ENCODE data around the gene LRSAM1.
A peak's percentile ranks its signal among the peaks of the same experiment; 100 is the strongest.

Gene LRSAM1

GRCh38 chr9:127445851-127446712, 5.2 kb upstream of the LRSAM1 start:
- no peaks in the 10 kb centered on the region for H3K27me3 Mint-ChIP-seq (ENCODE audit: low read depth, poor library complexity)
- peaks cover 34% of the 10 kb centered on the region for H3K4me1 Mint-ChIP-seq
- H3K36me3 Mint-ChIP-seq (ENCODE audit: low read depth): peaks cover 91% of the 10 kb centered on the region
- no peak for TF ChIP-seq CTCF (IDR thresholded peaks at IDR 0.05)
- no peak overlapping the region for H3K4me3 Mint-ChIP-seq
- DNase-seq: no peak
- peaks cover 20% of the 10 kb centered on the region for H3K9me3 Mint-ChIP-seq
- H3K27ac Mint-ChIP-seq: peak overlapping the region; percentile 100

GRCh38 chr9:127446713-127447415, 4.4 kb upstream of the LRSAM1 start:
- Mint-ChIP-seq H3K27me3 (ENCODE audit: low read depth, poor library complexity) (no peaks in the 10 kb centered on the region), H3K27ac (peak overlapping the region; percentile 100), H3K36me3 (ENCODE audit: low read depth) (peaks cover 86% of the 10 kb centered on the region), H3K4me1 (peaks cover 34% of the 10 kb centered on the region), H3K9me3 (peaks cover 20% of the 10 kb centered on the region), H3K4me3 (no peak overlapping the region)
- DNase-seq: no peak
- TF ChIP-seq CTCF (IDR thresholded peaks at IDR 0.05): no peak

GRCh38 chr9:127447416-127448111, 3.7 kb upstream of the LRSAM1 start:
- no peak for TF ChIP-seq CTCF (IDR thresholded peaks at IDR 0.05)
- Mint-ChIP-seq H3K27me3 (ENCODE audit: low read depth, poor library complexity) (no peaks in the 10 kb centered on the region), H3K4me1 (peaks cover 39% of the 10 kb centered on the region), H3K27ac (peak overlapping the region; percentile 100), H3K36me3 (ENCODE audit: low read depth) (peaks cover 79% of the 10 kb centered on the region), H3K9me3 (peaks cover 15% of the 10 kb centered on the region), H3K4me3 (peak overlapping the region; percentile 92)
- no peak for DNase-seq

- TF ChIP-seq CTCF (IDR thresholded peaks at IDR 0.05): no peak
- DNase-seq: no peak
- H3K4me1 Mint-ChIP-seq: peaks cover 40% of the 10 kb centered on the region
- H3K9me3 Mint-ChIP-seq: peaks cover 15% of the 10 kb centered on the region
- H3K4me3 Mint-ChIP-seq: peak overlapping the region; percentile 92
- H3K36me3 Mint-ChIP-seq (ENCODE audit: low read depth): peaks cover 72% of the 10 kb centered on the region
- peak overlapping the region; percentile 100 for H3K27ac Mint-ChIP-seq
- H3K27me3 Mint-ChIP-seq (ENCODE audit: low read depth, poor library complexity): no peaks in the 10 kb centered on the region
Measured at GRCh38 chr9:127448112-127448805, 3.1 kb upstream of the LRSAM1 start.

GRCh38 chr9:127449332-127449966, 1.9 kb upstream of the LRSAM1 start:
- Mint-ChIP-seq H3K4me1 (peaks cover 40% of the 10 kb centered on the region), H3K36me3 (ENCODE audit: low read depth) (peaks cover 60% of the 10 kb centered on the region), H3K27ac (peak overlapping the region; percentile 100)

More at GRCh38 chr9:127449332-127449966, 1.9 kb upstream of the LRSAM1 start:
- DNase-seq: no peak
- Mint-ChIP-seq H3K4me3 (peak overlapping the region; percentile 92), H3K27me3 (ENCODE audit: low read depth, poor library complexity) (no peaks in the 10 kb centered on the region), H3K9me3 (peaks cover 8% of the 10 kb centered on the region)
- no peak for TF ChIP-seq CTCF (IDR thresholded peaks at IDR 0.05)
